Trophoblast cell (in vitro differentiated cells and primary cell): ENCODE results near the gene FUBP3.

Experiments used
- DNase-seq, 2 donors: peaks; one replicate each; pipeline ENCODE4 v3.0.0-alpha.2; 2016
- H2AFZ ChIP-seq: 2 replicates; pipeline ENCODE4 v1.6.1; 2013; ENCODE audit warnings: low read length, moderate library complexity, mild to moderate bottlenecking; ENCODE audit not compliant: insufficient read depth, poor library complexity
- H2AK5ac ChIP-seq: 2 replicates; pipeline ENCODE4 v1.6.1; 2013; ENCODE audit warnings: mild to moderate bottlenecking, low read length
- H2BK120ac ChIP-seq: 2 replicates; pipeline ENCODE4 v1.6.1; 2013; ENCODE audit warnings: low read length, mild to moderate bottlenecking, moderate library complexity; ENCODE audit not compliant: insufficient read depth, poor library complexity
- H2BK12ac ChIP-seq: 2 replicates; pipeline ENCODE4 v1.6.1; 2013; ENCODE audit warnings: mild to moderate bottlenecking, low read length, moderate library complexity
- H2BK5ac ChIP-seq: 2 replicates; pipeline ENCODE4 v1.6.1; 2013; ENCODE audit warnings: low read length, low read depth, moderate library complexity, mild to moderate bottlenecking; ENCODE audit not compliant: poor library complexity
- H3K14ac ChIP-seq: 2 replicates; pipeline ENCODE4 v1.6.1; 2013; ENCODE audit warnings: mild to moderate bottlenecking, low read length
- H3K18ac ChIP-seq: 2 replicates; pipeline ENCODE4 v1.6.1; 2013; ENCODE audit warnings: mild to moderate bottlenecking, low read length
- H3K23ac ChIP-seq: 2 replicates; pipeline ENCODE4 v1.6.1; 2013; ENCODE audit warnings: low read length
- H3K27ac ChIP-seq: 2 replicates; pipeline ENCODE4 v1.5.1; 2013; ENCODE audit warnings: low read depth, mild to moderate bottlenecking, inconsistent platforms, low read length, moderate library complexity
- H3K27me3 ChIP-seq: 2 replicates; pipeline ENCODE4 v1.6.1; 2013; ENCODE audit warnings: inconsistent platforms, mild to moderate bottlenecking, low read length, moderate library complexity; ENCODE audit not compliant: insufficient read depth
- H3K36me3 ChIP-seq, 2 experiments: 1 replicate in 1 of 2; 2 replicates in 1 of 2; pipeline ENCODE4 v1.6.1; 2013; ENCODE audit warnings: low read length in 2 of 2, mild to moderate bottlenecking in 2 of 2, moderate library complexity in 1 of 2; ENCODE audit not compliant: insufficient read depth in 2 of 2, control insufficient read depth in 1 of 2
- H3K4ac ChIP-seq: 2 replicates; pipeline ENCODE4 v1.6.1; 2013; ENCODE audit warnings: low read depth, mild to moderate bottlenecking, low read length, moderate library complexity
- H3K4me1 ChIP-seq, 2 experiments: 1 replicate in 1 of 2; 2 replicates in 1 of 2; pipeline ENCODE4 v1.6.1; 2013; ENCODE audit warnings: low read length in 2 of 2, mild to moderate bottlenecking in 2 of 2, moderate library complexity in 1 of 2; ENCODE audit not compliant: insufficient read depth in 2 of 2, control insufficient read depth in 1 of 2
- H3K4me2 ChIP-seq: 2 replicates; pipeline ENCODE4 v1.6.1; 2013; ENCODE audit warnings: inconsistent platforms, mild to moderate bottlenecking, low read length, moderate library complexity
- H3K4me3 ChIP-seq: 2 replicates; pipeline ENCODE4 v1.5.1; 2013; ENCODE audit warnings: mild to moderate bottlenecking, low read depth, low read length, inconsistent platforms
- H3K79me1 ChIP-seq: one replicate; pipeline ENCODE4 v1.6.1; 2013; ENCODE audit warnings: low read length
- H3K79me2 ChIP-seq: 2 replicates; pipeline ENCODE4 v1.6.1; 2013; ENCODE audit warnings: low read length, mild to moderate bottlenecking; ENCODE audit not compliant: control insufficient read depth, insufficient read depth, poor library complexity
- H3K9ac ChIP-seq: 2 replicates; pipeline ENCODE4 v1.6.1; 2013; ENCODE audit warnings: mild to moderate bottlenecking, low read length
- H3K9me3 ChIP-seq: 2 replicates; pipeline ENCODE4 v1.6.1; 2013; ENCODE audit warnings: low read depth, mild to moderate bottlenecking, control low read depth, inconsistent platforms, low read length; ENCODE audit not compliant: insufficient read depth
- H4K12ac ChIP-seq: 2 replicates; pipeline ENCODE4 v1.6.1; 2013; ENCODE audit warnings: low read depth, mild to moderate bottlenecking, low read length, moderate library complexity
- H4K8ac ChIP-seq: 2 replicates; pipeline ENCODE4 v1.6.1; 2013; ENCODE audit warnings: low read depth, mild to moderate bottlenecking, low read length, moderate library complexity
- H4K91ac ChIP-seq: one replicate; pipeline ENCODE4 v1.6.1; 2013; ENCODE audit warnings: low read depth, mild to moderate bottlenecking, low read length, moderate library complexity
- WGBS: extraction: QIAGEN DNeasy Blood & Tissue Kit; methylation state at CpG from one replicate; pipeline ENCODE4 v1.1.7; 2013; ENCODE audit warnings: missing lambda C conversion rate; ENCODE audit not compliant: insufficient read length, insufficient coverage; ENCODE audit errors: extremely low coverage; 5-methylcytosine and 5-hydroxymethylcytosine counted together

FUBP3 gene

DNA sequence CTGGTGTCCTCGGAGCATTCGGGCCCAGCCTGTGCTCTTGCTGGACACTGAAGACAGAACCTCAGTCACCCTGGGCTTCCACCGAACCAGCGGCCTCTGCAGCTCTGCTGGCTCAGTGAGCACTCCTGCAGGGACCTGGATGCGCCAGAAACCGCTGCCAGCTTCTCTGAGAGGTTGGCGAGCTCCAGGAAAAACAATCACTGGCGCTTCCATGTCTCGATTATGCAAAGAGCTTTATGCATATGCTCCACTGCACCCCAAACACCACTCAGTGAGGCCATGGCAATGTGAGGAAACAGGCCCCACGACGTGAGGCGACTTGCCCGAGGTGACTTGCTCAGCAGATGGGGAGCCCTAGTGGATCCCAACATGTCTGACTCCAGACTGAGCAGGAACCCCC is 96.0 kb downstream of the FUBP3 start:
- H3K9me3 ChIP-seq: peaks cover 2% of the 10 kb centered on the region
- no peak overlapping the region for H4K91ac ChIP-seq
- no peaks in the 10 kb centered on the region for H3K4me1 ChIP-seq
- peaks cover 9% of the 10 kb centered on the region for H3K27me3 ChIP-seq
- no peak overlapping the region for H2AFZ ChIP-seq
- no peak overlapping the region for H4K8ac ChIP-seq
- no peaks in the 10 kb centered on the region for H3K79me1 ChIP-seq
- no peaks in the 10 kb centered on the region for H3K79me2 ChIP-seq
- no CpG with 5 or more reads among the region's 13 CpGs for WGBS
- no peak overlapping the region for H3K4me3 ChIP-seq
- no peak overlapping the region for H2BK120ac ChIP-seq
- no peak overlapping the region for H3K4me2 ChIP-seq
- H3K14ac ChIP-seq: no peak overlapping the region
- no peak overlapping the region for H2AK5ac ChIP-seq
- H3K9ac ChIP-seq: no peak overlapping the region
- no peak overlapping the region for H3K23ac ChIP-seq
- no peak overlapping the region for H2BK5ac ChIP-seq
- H3K27ac ChIP-seq: no peak overlapping the region
- no peak for DNase-seq
- no peak overlapping the region for H3K18ac ChIP-seq
- no peak overlapping the region for H4K12ac ChIP-seq
- H3K36me3 ChIP-seq: no peaks in the 10 kb centered on the region
- H3K4ac ChIP-seq: no peak overlapping the region
- H2BK12ac ChIP-seq: no peak overlapping the region

DNA sequence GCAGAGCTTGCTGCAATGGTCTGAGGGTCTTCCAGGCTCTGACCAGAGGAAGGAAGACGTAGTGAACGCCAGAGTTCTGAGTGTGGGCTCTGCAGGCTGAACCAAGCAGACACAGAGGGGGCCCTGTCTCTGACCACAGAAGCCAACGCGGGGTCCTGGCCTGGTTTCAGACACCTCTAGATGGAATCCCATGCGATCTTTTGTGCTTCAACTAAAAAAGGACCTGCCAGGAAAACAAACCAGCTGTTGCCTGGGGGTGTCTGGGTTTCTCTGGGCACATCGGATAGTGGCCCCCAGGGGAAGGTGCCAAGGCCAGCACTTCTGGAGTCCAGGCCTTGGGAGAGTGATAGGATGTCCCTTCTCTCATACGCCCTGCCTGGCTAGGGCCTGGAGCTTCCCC is 97.9 kb downstream of the FUBP3 start:
- H3K9me3 ChIP-seq: peaks cover 2% of the 10 kb centered on the region
- H3K27ac ChIP-seq: no peak overlapping the region
- no peak overlapping the region for H2BK5ac ChIP-seq
- H4K8ac ChIP-seq: no peak overlapping the region
- H3K18ac ChIP-seq: no peak overlapping the region
- no peaks in the 10 kb centered on the region for H3K79me1 ChIP-seq
- no peak overlapping the region for H2AFZ ChIP-seq
- no peak overlapping the region for H3K23ac ChIP-seq
- H3K4me1 ChIP-seq: peaks cover 9 to 11% of the 10 kb centered on the region in 2 experiments
- H3K36me3 ChIP-seq: no peaks in the 10 kb centered on the region
- no peak overlapping the region for H2BK120ac ChIP-seq
- H2AK5ac ChIP-seq: no peak overlapping the region
- no peak overlapping the region for H3K4me3 ChIP-seq
- no peak overlapping the region for H4K12ac ChIP-seq
- H3K27me3 ChIP-seq: peaks cover 21% of the 10 kb centered on the region
- no peak for DNase-seq
- no peak overlapping the region for H2BK12ac ChIP-seq
- no peak overlapping the region for H4K91ac ChIP-seq
- no peak overlapping the region for H3K9ac ChIP-seq
- no CpG with 5 or more reads among the region's 7 CpGs for WGBS
- H3K4ac ChIP-seq: no peak overlapping the region
- H3K79me2 ChIP-seq: no peaks in the 10 kb centered on the region
- no peak overlapping the region for H3K4me2 ChIP-seq
- H3K14ac ChIP-seq: no peak overlapping the region

DNA sequence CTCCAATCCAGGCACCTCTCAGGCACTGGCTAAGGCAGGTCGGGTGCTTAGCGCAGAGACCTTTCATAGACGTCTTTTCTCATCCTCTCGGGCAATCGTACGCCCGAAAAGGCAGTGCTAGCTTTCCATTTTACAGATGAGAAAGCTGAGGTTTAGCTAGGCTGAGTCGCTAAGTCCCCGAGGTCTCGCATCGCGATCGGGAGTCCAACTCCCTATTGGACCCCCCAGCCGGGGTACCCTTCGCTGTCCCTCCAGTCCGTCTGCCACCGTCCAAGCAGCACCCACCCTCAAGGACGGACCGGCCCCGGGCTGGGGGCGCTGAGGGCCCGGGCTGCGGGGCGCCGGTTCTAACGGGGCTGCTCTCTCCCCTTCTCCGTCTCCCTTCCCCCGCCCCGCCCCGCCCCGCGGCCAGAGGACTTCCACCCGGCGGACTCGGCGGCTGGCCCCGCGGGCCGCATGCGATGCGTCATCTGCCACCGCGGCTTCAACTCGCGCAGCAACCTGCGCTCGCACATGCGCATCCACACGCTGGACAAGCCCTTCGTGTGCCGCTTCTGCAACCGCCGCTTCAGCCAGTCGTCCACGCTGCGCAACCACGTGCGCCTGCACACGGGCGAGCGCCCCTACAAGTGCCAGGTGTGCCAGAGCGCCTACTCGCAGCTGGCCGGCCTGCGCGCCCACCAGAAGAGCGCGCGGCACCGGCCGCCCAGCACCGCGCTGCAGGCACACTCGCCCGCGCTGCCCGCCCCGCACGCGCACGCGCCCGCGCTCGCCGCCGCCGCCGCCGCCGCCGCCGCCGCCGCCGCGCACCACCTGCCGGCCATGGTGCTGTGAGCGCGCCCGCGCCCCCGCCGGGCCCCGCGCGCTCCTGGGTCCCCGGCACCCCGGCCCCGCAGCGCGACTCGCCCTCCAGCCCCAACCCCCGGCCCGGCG is 101.7 kb downstream of the FUBP3 start:
- Histone ChIP-seq H3K27me3 (peaks cover 22% of the 10 kb centered on the region), H3K4me1 (peaks cover 12 to 13% of the 10 kb centered on the region in 2 experiments), H2BK12ac (no peak overlapping the region), H3K4me2 (peak overlapping the region; percentile 100), H3K9me3 (peaks cover 3% of the 10 kb centered on the region), H2BK120ac (no peak overlapping the region), H2AFZ (peak overlapping the region; percentile 50), H3K4me3 (peak overlapping the region; percentile 77), H3K23ac (no peak overlapping the region), H3K79me2 (no peaks in the 10 kb centered on the region), H3K36me3 (no peaks in the 10 kb centered on the region), H4K8ac (no peak overlapping the region), H4K12ac (no peak overlapping the region), H3K18ac (no peak overlapping the region), H2BK5ac (no peak overlapping the region), H3K27ac (no peak overlapping the region), H3K79me1 (no peaks in the 10 kb centered on the region), H3K4ac (no peak overlapping the region), H2AK5ac (no peak overlapping the region), H4K91ac (no peak overlapping the region), H3K14ac (no peak overlapping the region), H3K9ac (no peak overlapping the region)
- no CpG with 5 or more reads among the region's 116 CpGs for WGBS
- peak; percentile 88 to 94 for DNase-seq

DNA sequence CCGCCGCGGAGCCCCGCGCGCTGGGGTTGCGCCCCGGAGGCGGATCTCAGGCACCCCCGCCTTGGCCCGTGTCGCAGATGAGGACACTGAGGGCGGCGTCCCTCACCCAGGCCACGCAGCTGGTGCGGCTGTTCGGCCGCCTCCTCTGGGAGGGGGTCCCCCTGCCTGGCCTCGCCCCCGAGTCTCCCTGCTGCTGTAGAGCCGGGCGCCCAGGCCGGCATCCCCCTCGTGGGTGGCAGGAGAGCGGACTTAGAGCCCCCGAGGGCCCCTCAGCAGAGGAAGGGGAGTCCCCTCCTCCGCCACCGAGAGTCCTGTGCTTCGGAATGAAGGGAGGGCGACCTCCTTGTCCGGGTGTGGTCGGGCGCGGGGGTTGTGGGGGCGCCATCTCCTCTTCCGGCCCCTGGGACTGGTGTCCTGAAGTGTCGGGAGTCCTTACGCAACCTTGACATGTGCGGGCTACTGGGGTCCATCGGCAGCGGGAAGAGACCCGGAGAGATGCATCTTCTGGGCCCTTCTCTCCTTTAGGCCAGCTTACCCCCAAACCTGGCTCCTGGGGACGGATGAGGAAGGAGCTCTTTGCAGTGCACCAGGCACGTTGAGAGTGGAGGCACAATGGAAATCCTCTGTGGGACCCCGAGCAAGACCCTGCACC is 102.5 kb downstream of the FUBP3 start:
- Histone ChIP-seq H4K12ac (peak overlapping the region; percentile 16), H3K79me1 (no peaks in the 10 kb centered on the region), H3K23ac (no peak overlapping the region), H3K4me1 (peaks cover 12 to 13% of the 10 kb centered on the region in 2 experiments), H3K9ac (no peak overlapping the region), H3K14ac (no peak overlapping the region), H2AFZ (peak overlapping the region; percentile 61), H3K79me2 (no peaks in the 10 kb centered on the region), H3K9me3 (peaks cover 3% of the 10 kb centered on the region), H3K4me3 (peak overlapping the region; percentile 61), H2BK5ac (no peak overlapping the region), H3K4me2 (peak overlapping the region; percentile 100), H3K27ac (no peak overlapping the region), H3K27me3 (peaks cover 22% of the 10 kb centered on the region), H2BK120ac (no peak overlapping the region), H4K91ac (no peak overlapping the region), H3K18ac (no peak overlapping the region), H4K8ac (peak overlapping the region; percentile 22), H2BK12ac (no peak overlapping the region), H2AK5ac (no peak overlapping the region), H3K36me3 (no peaks in the 10 kb centered on the region), H3K4ac (no peak overlapping the region)
- WGBS: no CpG with 5 or more reads among the region's 45 CpGs
- no peak for DNase-seq
